Measurements from ENCODE around the gene MRPL58. TPM values are rescaled to one million over a fixed set of nuclear protein-coding genes. Genes with fewer than 3 reads are reported as not detected.

Gene MRPL58
- total and polyA plus RNA-seq, 2 of the 8 experiments (the other 6 are each of a cell fraction or from before 2014, with no cell fraction given), result 43.6 to 49.1 TPM

GRCh38 chr17:75063201-75063600 lies 50.7 kb downstream of the MRPL58 start (continued):
- TF ChIP-seq TCF12 (IDR thresholded peaks at IDR 0.05; ENCODE audit: low read depth, low read length) (no peak), MAX (IDR thresholded peaks at IDR 0.05) (no peak)
